HG03342 (cell line): ENCODE results near the gene TUBGCP5.
"Not testable (repeated sequence)": the region's sequence is repeated elsewhere in the genome, so short reads cannot be mapped to it uniquely, and the experiment has no call there.

ENCODE experiments used
- ATAC-seq: cut with Tn5 transposase; IDR thresholded peaks from one replicate; pipeline ENCODE4 v1.9.1; 2021; ENCODE audit warnings: mild to moderate bottlenecking, moderate library complexity; ENCODE audit not compliant: unreplicated experiment

The TUBGCP5 gene

DNA sequence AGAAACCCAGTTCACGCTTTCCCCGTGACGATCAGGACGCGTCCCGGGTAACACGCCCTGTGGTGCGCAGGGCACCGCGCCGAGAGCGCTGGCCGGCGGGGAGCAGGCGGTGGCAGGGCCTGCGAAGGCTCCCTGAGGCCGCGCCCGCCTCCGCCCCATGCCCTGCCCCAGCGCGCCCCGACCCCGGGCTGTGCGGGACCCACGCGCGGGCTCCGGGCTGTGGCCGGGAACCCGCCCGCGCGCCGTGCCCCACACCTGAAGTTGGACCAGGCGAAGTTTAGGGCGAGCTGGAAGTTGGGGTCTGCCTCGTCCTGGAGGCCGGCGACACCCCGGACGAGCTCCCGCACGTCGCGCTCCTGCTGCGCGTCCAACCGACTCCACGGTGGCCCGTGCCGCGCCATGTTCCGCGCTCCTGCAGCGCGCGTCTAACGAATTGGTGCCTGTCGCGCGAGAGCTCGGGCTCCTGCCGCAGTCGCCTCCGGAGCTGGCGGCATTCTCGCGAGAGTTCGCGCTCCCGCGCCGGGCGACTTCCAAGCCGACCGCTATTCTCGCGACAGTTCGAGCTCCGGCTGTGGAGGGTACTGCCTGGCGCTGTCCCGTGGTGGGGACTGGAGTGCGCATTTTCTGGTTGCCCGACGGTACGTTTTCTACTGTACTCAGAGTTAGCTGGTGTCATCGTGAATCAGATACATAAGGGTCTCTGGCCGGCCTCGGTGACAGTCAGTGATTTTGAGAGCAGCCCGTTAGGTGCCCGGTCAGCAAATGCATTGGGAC lies at the start of gene TUBGCP5:
TUBGCP5 (minus strand) TSS at position 427 of the 774 bp plus-strand sequence; CDS start at position 401, 26 bp downstream.
- ATAC-seq = peak; percentile 93

DNA sequence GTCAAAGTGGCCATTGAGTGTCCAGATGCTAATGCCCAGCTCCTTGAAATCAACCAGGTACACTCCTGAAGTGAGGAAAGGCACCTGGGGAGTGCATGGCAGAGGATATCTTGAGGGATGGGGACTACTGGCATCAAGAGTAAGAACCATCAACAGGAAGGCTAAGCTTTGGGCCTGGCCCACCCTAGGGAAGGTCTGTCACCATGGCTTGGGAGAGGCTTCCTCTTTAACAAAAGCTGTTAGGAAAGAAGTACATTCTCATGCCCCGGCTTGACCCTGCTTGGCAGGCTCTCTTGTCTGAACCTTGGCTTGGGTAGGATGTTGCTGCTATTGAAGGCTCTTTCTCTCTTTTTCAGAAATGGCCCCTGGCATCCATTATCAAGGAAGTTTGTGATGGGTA lies 43.7 kb upstream of the TUBGCP5 start:
- ATAC-seq = no peak

DNA sequence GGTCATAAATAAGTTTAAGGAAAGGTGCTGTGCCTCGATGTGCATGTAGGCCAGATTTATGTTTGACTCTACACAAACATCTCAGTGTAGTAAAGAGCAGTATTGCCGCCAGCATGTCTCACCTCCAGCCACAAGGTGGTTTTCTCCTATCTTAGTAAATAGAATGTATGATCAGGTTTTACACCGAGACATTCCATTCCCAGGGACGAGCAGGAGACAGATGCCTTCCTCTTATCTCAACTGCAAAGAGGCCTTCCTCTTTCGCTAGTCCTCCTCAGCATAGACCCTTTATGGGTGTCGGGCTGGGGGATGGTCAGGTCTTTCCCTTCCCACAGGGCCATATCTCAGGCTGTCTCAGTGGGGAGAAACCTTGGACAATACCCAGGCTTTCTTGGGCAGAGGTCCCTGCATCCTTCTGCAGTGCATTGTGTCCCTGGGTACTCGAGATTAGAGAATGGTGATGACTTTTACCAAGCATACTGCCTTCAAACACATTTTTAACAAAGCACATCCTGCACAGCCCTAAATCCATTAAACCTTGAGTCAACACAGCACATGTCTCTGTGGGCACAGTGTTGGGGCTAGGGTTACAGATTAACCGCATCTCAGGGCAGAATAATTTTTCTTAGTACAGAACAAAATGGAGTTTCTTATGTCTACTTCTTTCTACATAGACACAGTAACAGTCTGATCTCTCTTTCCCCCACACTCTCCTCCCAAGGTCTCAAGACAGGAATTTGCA lies 42.8 kb upstream of the TUBGCP5 start:
- not testable (repeated sequence) for ATAC-seq

DNA sequence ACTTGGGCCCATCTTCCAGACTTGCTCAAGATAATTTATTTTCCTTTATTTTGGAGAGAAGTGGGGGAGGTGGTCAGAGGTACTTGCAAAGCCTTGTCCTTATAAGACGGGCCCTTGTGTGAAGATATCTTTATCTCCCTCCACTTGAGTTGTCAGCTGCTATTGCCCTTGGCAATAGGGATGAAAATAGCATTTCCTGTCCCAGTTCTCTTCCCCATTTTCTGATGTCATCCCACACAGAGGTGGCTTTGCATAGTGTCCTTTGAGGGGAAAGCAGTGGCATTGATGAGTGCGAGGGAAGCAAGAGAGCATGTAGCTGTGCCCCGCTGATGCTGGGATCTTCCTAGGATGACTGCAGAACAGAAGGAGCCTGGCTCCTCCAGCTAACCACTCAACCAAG lies 41.9 kb upstream of the TUBGCP5 start:
- no peak for ATAC-seq

DNA sequence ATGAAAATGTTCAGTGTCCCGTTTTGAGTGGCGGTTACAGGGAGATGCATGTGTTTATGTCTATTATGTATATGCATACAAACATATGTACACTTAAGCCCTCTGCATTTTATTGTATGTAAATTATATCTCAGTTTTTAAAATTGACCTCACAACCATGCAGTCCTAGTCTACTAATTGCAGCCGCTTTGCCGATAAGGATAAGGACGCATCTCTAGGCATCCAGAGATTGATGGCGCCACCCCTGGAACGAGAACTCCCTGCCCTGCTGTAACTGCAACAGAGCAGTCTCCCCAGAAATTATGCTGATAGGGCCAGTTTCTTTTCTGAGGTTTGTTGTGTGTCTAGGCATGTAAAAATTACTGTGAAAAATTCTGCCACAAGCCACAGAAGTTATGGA lies 40.4 kb upstream of the TUBGCP5 start:
- ATAC-seq = no peak

DNA sequence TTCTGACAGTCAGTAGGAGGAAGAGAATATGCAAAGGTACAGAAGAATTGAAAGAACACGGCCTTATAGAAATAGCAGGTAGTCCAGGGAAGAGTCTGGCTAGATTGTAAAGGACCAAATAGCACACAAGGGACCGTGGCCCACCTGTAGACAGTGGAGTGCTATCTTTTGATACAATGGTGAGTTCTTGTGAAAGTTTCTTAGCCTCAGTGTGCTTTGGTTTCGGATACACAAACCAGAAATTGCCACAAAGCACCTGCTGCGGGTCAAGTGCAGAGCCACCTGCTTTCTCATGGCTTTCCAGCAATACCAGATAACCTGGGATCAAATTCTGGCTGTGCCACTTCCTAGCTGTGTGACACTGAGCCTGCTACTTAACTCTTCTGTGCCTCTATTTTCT lies 36.6 kb upstream of the TUBGCP5 start:
- ATAC-seq = no peak

DNA sequence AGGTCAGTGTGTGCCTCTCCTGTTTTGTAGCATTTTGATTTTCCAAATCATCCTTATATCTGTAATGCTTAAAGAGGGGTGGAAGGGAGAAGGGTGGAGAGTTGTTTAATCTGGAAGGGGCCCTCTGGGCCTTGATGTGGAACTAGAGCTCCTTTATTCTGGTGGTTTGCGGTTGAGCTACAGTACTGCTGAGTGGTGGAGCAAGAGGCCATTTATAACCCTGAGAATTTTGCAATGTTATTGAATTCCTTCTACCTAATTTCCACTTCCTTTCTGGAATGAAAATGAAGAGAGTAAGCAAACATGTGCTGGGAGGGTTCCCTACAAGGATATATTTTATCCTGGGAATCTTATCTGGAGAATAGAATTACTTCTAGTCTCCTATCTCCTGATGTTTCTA lies 35.3 kb upstream of the TUBGCP5 start:
- no peak for ATAC-seq

DNA sequence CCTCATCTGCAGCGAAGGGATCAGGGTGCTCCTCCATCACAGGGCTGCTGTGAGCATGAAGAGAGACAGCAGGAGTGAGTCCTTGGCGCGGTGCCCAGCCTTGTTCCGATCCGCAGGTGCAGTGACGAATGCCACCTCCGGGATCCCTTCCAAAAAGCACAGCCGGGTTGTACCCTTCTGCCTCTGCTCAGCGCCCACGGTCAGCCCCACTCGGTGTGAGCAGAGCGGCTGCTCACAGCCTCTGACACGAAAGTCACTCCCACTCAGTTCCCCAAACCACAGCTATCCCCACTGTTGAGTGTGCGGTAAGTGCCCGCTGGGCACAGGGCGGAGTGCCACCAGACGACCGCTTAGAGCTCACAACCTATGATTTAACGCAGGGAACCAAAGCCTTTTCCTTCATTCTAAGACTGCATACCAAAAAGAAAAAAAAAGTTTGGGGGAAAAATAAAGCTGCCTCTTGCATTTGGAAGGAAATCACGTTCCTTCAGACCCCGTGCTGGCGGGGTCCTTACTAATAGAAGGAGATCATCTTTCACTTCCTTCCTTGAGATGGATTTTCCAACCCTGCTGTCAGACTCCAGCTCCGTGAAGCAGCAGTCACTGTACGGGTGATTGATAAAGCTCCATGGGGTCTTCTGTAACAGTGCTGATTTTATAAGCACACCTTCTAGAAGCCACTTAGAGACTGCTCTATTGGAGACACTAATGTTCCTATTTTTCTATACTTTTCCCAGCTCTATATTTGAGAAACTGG lies 34.7 kb upstream of the TUBGCP5 start:
- ATAC-seq = no peak

DNA sequence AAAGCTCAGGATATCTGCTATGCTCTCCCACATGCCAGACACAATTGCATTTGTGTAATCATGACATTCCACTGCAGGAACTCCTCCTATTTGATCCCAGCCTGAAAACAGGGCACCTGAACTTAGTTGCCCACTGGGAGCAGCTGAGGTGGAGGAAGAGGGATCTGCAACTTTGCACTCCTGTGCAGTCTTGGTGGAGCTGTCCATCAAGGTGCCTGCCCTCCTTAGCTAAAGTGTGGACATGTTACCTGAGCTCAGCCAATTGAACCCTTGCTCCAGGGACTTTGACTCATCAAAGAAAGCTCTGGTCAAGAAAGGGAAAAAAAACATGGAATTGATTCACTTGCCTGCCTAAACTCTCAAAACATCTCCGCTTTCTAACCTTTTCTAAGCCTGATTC lies 33.3 kb upstream of the TUBGCP5 start:
- no peak for ATAC-seq

DNA sequence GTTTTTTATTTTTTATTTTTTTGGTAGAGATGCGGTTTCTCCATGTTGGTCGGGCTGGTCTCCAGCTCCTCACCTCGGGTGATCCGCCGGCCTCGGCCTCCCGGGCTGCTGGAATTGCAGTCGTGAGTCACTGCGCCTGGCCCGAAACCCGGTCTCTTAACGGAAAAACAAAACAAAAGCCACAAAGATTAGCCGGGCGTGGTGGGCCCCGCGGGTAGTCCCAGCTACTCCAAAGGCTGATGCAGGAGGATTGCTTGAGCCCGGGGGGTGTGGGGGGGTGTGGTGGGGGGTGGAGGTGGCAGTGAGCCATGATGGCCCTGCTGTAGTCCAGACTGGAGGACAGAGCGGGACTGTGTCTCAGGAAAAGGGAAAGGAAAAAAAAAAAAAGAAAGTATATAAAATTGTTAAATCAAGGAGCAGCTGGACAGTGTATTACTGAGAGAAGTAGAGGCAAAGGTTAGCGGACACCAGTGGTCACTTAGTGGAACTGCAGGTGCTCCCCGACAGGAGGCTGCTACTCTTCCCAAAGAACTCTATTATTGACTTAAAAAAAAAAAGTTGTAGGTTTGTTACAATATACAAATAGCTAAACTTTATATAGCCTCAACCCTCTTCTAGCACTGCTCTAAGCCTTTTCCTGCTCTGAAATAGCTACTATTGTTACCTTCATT lies 30.3 kb upstream of the TUBGCP5 start:
- ATAC-seq = no peak

DNA sequence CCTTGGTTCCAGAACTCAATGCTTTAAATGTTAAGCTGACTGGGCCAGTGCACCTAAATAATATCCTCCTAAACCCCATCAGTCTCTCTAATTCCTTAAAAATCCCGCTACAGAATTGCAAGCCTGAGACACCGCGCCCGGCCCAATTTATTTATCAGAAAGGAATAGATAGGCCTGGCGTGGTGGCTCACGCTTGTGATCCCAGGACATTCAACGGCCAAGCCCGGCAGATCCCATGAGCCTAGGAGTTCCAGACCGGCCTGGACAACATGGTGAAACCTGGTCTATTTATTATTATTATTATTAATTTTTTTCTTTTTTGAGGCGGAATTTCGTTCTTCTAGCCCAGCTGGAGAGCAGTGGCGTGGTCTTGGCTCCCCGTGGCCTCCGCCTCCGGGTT lies 28.0 kb upstream of the TUBGCP5 start:
- no peak for ATAC-seq

DNA sequence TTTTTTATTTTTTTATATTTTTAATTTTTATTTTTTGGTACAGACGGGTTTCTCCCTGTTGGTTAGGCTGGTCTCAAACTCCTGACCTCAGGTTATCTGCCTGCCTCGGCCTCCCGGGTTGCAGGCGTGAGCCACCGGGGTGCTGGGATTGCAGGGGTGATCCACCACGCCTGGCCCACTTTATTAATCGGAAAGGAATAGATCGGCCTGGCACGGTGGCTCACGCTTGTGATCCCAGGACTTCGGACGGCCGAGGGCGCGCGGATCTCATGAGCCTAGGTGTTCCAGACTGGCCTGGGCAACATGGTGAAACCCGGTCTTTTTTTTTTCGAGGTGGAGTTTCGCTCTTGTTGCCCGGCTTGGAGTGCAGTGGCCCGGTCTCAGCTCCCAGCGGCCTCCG lies 26.5 kb upstream of the TUBGCP5 start:
- no peak for ATAC-seq

DNA sequence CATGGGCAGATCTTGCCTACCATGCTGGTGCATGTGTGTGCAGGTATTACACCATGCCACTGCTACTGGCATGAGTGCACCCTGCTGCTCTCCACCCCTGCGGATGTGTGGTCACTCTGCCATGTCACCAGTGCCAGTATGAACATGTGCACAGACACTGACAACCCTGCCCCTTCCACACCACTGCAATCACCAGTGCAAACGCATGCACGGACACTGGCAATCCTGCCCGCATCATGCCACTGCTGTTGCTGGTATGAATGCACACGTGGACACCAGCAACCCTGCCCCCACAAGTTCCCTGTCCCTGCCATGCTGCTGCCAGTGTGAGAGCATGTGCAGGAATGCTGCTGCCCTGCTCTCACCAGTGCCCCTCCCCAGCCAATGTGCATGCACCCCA lies 24.8 kb upstream of the TUBGCP5 start:
- no peak for ATAC-seq

DNA sequence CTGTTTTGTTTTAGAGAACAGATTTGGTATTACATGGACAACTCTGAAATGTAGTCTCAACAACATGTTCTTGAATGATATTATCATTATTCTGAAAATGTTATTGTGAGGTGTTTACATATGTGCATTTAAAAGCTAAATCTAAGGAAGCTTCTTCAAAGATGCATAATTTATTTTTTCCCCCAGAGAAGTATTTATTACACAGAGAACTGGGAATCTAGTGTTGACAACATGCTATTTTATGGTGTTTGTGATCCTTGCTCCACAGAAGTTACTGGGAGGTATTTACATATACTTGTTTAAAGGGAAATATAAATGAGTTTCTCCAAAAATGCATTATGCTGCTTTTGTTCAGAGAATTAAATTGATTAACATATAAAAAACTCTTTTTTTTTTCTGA lies 18.3 kb upstream of the TUBGCP5 start:
- no peak for ATAC-seq

DNA sequence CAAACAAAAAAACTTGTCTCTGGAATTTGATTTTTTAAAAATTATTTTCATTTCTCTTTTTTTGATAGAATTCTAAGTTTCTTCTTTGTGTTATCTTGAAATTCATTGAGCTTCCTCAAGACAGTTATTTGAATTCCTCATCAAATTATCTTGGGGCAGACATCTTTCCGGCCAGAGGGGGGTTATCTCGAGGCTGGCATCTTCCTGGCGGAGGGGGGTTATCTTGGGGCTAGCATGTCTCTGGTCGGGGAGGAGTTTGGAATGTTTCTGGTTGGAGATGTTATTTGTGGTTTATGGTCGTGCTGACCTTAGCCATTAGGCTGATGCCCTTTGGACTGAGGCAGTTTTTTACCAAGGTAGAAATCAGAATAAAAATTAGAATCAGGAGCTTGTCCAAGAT lies 15.9 kb upstream of the TUBGCP5 start:
- no peak for ATAC-seq

DNA sequence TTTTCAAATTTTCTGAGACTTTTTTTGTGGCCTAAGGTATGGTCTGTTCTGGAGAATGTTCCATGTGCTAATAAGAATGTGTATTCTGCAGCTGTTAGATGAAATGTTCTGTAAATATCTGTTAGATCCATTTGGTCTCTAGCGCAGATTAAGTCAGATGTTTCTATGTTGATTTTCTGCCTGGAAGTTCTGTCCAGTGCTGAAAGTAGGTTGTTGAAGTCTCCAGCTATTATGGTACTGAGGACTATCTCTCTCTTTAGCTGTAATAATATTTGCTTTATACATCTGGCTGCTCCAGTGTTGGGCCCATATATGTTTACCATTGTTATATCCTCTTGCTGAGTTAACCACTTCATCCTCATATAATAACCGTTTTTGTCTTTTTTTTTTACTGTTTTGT lies 13.2 kb upstream of the TUBGCP5 start:
- ATAC-seq = no peak

DNA sequence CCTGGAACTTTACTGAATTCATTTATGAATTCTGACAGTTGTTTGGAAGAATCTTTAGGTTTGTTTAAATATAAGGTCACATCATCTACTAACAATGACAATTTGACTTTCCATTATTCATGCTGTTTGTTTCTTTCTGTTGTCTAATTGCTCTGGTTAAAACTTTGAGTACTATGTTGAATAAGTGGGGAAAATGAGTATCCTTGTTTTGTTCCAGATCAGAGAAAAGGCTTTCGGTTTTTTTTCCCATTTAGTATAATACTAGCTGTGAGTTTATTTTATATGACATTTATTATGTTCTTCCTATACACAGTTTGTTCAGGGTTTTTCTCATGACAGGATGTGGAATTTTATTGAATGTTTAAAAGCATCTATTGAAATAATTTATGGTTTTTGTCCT lies 11.3 kb upstream of the TUBGCP5 start:
- no peak for ATAC-seq

DNA sequence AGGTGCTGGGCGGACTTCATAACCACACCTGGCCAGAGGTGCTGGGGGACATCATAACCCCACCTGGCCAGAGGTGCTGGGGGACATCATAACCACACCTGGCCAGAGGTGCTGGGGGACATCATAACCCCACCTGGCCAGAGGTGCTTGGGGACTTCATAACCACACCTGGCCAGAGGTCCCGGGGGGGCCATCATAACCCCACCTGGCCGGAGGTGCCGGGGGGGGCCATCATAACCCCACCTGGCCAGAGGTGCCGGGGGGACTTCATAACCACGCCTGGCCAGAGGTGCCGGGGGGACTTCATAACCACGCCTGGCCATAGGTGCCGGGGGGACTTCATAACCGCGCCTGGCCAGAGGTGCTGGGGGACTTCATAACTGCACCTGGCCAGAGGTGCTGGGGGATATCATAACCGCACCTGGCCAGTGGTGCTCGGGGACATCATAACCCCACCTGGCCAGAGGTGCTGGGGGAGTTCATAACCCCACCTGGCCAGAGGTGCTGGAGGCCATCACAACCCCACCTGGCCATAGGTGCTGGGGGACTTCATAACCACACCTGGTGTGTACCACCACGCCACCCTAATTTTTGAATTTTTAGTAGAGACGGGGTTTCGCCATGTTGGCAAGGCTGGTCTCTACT lies 10.7 kb upstream of the TUBGCP5 start:
- ATAC-seq = no peak

DNA sequence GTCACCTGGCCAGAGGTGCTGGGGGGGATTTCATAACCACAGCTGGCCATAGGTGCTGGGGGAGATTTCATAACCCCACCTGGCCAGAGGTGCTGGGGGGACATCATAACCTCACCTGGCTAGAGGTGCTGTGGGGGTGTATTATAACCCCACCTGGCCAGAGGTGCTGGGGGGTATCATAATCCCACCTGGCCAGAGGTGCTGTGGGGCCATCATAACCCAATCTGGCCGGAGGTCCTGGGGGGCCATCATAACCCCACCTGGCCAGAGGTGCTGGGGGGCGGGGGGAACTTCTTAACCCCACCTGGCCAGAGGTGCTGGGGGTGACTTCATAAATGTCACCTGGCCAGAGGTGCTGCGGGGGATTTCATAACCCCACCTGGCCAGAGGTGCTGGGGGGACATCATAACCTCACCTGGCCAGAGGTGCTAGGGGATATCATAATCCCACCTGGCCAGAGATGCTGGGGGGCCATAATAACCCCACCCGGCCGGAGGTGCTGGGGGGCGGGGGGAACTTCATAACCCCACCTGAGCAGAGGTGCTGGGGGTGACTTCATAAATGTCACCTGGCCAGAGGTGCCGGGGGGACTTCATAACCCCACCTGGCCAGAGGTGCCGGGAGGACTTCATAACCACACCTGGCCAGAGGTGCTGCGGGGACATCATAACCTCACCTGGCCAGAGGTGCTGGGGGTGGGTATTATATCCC lies 9.4 kb upstream of the TUBGCP5 start:
- ATAC-seq = not testable (repeated sequence)

DNA sequence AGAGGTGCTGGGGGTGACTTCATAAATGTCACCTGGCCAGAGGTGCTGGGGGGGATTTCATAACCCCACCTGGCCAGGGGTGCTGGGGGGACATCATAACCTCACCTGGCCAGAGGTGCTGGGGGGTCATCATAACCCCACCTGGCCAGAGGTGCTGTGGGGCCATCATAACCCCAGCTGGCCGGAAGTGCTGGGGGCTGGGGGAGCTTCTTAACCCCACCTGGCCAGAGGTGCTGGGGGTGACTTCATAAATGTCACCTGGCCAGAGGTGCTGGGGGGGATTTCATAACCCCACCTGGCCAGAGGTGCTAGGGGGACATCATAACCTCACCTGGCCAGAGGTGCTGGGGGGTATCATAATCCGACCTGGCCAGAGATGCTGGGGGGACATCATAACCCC lies 4.6 kb upstream of the TUBGCP5 start:
- ATAC-seq = not testable (repeated sequence)
